Liver (tissue), 3 donors: Measurements from ENCODE around the gene LRRC4B.

Experiments
- ATF3 ChIP-seq: IDR thresholded peaks from 2 replicates; pipeline ENCODE4 v1.6.1; 2016; ENCODE audit warnings: antibody characterized with exemption
- CTCF ChIP-seq: fragments of 150-350 bp; IDR thresholded peaks from 2 replicates; pipeline ENCODE4 v1.5.1; 2017; ENCODE audit warnings: improper control_type of control experiment, low read depth, low read length; ENCODE audit not compliant: missing input control
- RAD21 ChIP-seq, 2 donors: IDR thresholded peaks; 2 replicates each; pipeline ENCODE4 v1.6.1; 2016; ENCODE audit warnings: antibody characterized with exemption in 2 of 2, mild to moderate bottlenecking in 2 of 2
- REST ChIP-seq: IDR thresholded peaks from 2 replicates; pipeline ENCODE4 v1.6.1; 2016; ENCODE audit warnings: antibody characterized with exemption, mild to moderate bottlenecking
- SP1 ChIP-seq: IDR thresholded peaks from 2 replicates; pipeline ENCODE4 v1.6.1; 2018; ENCODE audit warnings: antibody characterized with exemption, mild to moderate bottlenecking
- donor health status: healthy.
- donor health status: healthy.

- TF ChIP-seq ATF3 (no peak), CTCF (peak; percentile 29), RAD21 (IDR thresholded peaks at IDR 0.05) (peak in 1 of 2 donors; percentile 38), SP1 (no peak), REST (no peak)
Measured at GRCh38 chr19:50486823-50487515, 81.3 kb downstream of the LRRC4B start.
